Spleen (tissue), 11 donors: ENCODE results near the gene S100A6. TPM values are rescaled to one million over a fixed set of nuclear protein-coding genes. Genes with fewer than 3 reads are reported as not detected.
"Not testable (repeated sequence)": the region's sequence is repeated elsewhere in the genome, so short reads cannot be mapped to it uniquely, and the experiment has no call there.

Experiments
- DNase-seq: peaks from one replicate; pipeline ENCODE4 v3.0.0-alpha.2; 2020
- H3K27ac ChIP-seq, 8 donors: fragments of 200-600 bp; sonication (generic) in 7 of 8; 1 replicate in 4 of 8; 2 replicates in 4 of 8; pipeline versions ENCODE4 v1.5.0 to v1.8.0; 2016 to 2021; ENCODE audit warnings: inconsistent platforms in 4 of 8, mild to moderate bottlenecking in 4 of 8, moderate library complexity in 1 of 8
- H3K27me3 ChIP-seq, 7 donors: fragments of 200-600 bp; sonication (generic) in 6 of 7; replicated peaks in 1 of 7; 1 replicate in 4 of 7; 2 replicates in 3 of 7; pipeline versions ENCODE4 v1.5.0 to v1.8.0; 2016 to 2021; ENCODE audit warnings: inconsistent platforms in 3 of 7, mild to moderate bottlenecking in 1 of 7
- H3K36me3 ChIP-seq, 6 donors: fragments of 200-600 bp; sonication (generic) in 5 of 6; 1 replicate in 4 of 6; 2 replicates in 2 of 6; pipeline versions ENCODE4 v1.5.0 to v1.8.0; 2016 to 2021; ENCODE audit warnings: inconsistent platforms in 2 of 6
- H3K4me1 ChIP-seq, 6 donors: fragments of 200-600 bp; sonication (generic) in 5 of 6; 1 replicate in 3 of 6; 2 replicates in 3 of 6; pipeline versions ENCODE4 v1.5.0 to v1.8.0; 2016 to 2021; ENCODE audit warnings: inconsistent platforms in 3 of 6
- H3K4me3 ChIP-seq, 8 donors: fragments of 200-600 bp; sonication (generic) in 7 of 8; 1 replicate in 4 of 8; 2 replicates in 4 of 8; pipeline versions ENCODE4 v1.5.0 to v1.8.0; 2016 to 2021; ENCODE audit warnings: inconsistent platforms in 4 of 8, mild to moderate bottlenecking in 4 of 8, moderate library complexity in 2 of 8
- H3K9me3 ChIP-seq, 8 donors: fragments of 200-600 bp; sonication (generic) in 7 of 8; 1 replicate in 4 of 8; 2 replicates in 4 of 8; pipeline versions ENCODE4 v1.5.0 to v1.8.0; 2016 to 2021; ENCODE audit warnings: inconsistent platforms in 4 of 8
- POLR2A ChIP-seq, 3 donors: fragments of 450-650 bp; IDR thresholded peaks; one replicate each; pipeline ENCODE4 v1.5.1; 2017; ENCODE audit warnings: antibody characterized with exemption in 3 of 3, mild to moderate bottlenecking in 1 of 3
- POLR2AphosphoS5 ChIP-seq, 3 donors: sonication (generic); formaldehyde crosslinking; IDR thresholded peaks; one replicate each; pipeline ENCODE4 v1.5.1; 2017; ENCODE audit warnings: antibody characterized with exemption in 3 of 3
- WGBS, 5 donors: extraction: QIAGEN DNeasy Blood & Tissue Kit in 3 of 5; methylation state at CpG; one replicate each; pipeline versions ENCODE4 v1.1.5 to v1.1.7; 2013 to 2018; 5-methylcytosine and 5-hydroxymethylcytosine counted together
- intact Hi-C: fragments of 100-400 bp; cut with DNase I; formaldehyde crosslinking; loops from one replicate; pipeline ENCODE4 v1.15.0; 2023; ENCODE audit warnings: low total_unique reads
- polyA plus RNA-seq, 3 donors: library from polyadenylated mRNA; stranded (reverse); fragments of 200-250 nt; gene quantifications; one replicate each; pipeline ENCODE4 v1.2.1, GENCODE V29; 2013
- total RNA-seq, 7 donors: library from RNA; depleted of rRNA in 3 of 7; stranded (reverse); fragments of >200 nt in 3 of 7; fragmentation: NEBNext Ultra II Directional in 4 of 7; extraction: Animal tissue kit (Norgen Biotek cat#: 25700) in 4 of 7; gene quantifications; one replicate each; pipeline versions ENCODE4 v1.1.0 to v1.2.1, GENCODE V29; 2016 to 2021
- TF ChIP-seq, protein P1 (sequence below), 11 experiments: fragments of 200-600 bp in 7 of 11; fragments of 450-650 bp in 4 of 11; sonication (generic) in 4 of 11; IDR thresholded peaks in 8 of 11; conservative IDR thresholded peaks in 3 of 11; 1 replicate in 7 of 11; 2 replicates in 4 of 11; pipeline versions ENCODE4 v1.4.0 to v1.8.0; 2016 to 2021; ENCODE audit warnings: antibody characterized with exemption in 11 of 11, inconsistent platforms in 4 of 11, mild to moderate bottlenecking in 1 of 11
- donor health status: healthy with polysubstance abuse.
- donor health status: DM: no; HTN: no; CAD: no; lungs with moderate emphysema.
- donor health status: DM: no; HTN: no; CAD: no.
- donor health status: Bipolar disorder and iron deficiency.
- donor health status: healthy.
- donor health status: DM: no; HTN: no; CAD: no.
- donor health status: DM: yes; HTN: yes; CAD: no.

Gene S100A6
- total and polyA plus RNA-seq, 10 donors: 121 to 779 (median 226) TPM

DNA sequence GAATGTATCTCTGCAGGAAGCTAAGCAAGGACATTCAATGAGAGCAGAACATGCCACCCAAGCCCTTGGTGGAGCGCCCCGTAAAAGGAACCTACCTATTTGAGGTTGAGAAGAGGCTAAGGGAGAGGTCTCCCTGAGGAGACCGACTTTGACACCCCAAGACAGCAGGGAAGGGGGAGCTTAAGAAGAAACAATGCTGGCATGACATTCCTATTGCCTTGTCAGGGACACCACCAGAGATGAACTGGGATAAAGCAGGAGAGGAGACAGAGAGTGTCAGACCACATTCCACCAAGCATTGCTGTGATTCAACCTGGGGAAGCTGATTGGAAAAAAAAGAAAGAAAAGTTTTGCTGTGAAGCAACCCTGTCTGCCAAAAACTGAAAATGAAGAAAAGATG is 43.1 kb upstream of the S100A6 start:
- intact Hi-C loops: no loop called here
- 65 to 74% (median 67%) methylated on average over 3 of the region's 3 CpGs for WGBS, 5 donors
- H3K27ac ChIP-seq: peak overlapping the region in 1 of 8 donors; percentile 32
- H3K4me3 ChIP-seq: no peak overlapping the region
- H3K9me3 ChIP-seq: no peaks in the 10 kb centered on the region
- TF ChIP-seq POLR2A (IDR thresholded peaks at IDR 0.05) (no peak), POLR2AphosphoS5 (IDR thresholded peaks at IDR 0.05) (no peak)
- TF ChIP-seq, protein P1, sequence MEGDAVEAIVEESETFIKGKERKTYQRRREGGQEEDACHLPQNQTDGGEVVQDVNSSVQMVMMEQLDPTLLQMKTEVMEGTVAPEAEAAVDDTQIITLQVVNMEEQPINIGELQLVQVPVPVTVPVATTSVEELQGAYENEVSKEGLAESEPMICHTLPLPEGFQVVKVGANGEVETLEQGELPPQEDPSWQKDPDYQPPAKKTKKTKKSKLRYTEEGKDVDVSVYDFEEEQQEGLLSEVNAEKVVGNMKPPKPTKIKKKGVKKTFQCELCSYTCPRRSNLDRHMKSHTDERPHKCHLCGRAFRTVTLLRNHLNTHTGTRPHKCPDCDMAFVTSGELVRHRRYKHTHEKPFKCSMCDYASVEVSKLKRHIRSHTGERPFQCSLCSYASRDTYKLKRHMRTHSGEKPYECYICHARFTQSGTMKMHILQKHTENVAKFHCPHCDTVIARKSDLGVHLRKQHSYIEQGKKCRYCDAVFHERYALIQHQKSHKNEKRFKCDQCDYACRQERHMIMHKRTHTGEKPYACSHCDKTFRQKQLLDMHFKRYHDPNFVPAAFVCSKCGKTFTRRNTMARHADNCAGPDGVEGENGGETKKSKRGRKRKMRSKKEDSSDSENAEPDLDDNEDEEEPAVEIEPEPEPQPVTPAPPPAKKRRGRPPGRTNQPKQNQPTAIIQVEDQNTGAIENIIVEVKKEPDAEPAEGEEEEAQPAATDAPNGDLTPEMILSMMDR (IDR thresholded peaks at IDR 0.05 in 8 of 11, conservative IDR thresholded peaks at IDR 0.05 in 3 of 11): no peak
- no peaks in the 10 kb centered on the region for H3K36me3 ChIP-seq
- DNase-seq: peak; percentile 24
- H3K27me3 ChIP-seq: peaks cover 0 to 18% (median 0%) of the 10 kb centered on the region in 7 donors
- H3K4me1 ChIP-seq: peaks cover 0 to 12% (median 4%) of the 10 kb centered on the region in 6 donors

DNA sequence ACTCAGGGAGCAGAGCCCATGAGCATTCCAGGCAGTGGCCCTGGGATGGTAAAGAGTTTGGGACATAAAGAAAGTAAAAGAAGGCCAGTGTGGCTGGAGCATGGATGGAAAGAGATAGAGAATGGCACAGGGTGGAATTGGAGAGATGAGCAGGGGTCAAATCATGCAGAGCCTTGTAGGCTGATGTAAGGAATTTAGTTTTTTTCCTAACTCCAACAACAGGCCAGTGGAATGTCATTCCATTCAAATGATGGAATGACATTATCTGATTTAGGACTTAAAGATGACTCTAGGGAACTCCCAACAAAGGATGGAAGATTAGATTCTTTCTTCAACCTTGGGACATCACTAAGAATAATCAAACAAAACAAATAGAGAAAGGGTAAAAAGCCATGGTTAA is 42.7 kb upstream of the S100A6 start:
- Histone ChIP-seq H3K27me3 (peaks cover 0 to 18% (median 0%) of the 10 kb centered on the region in 7 donors), H3K27ac (peak overlapping the region in 3 of 8 donors; percentile 14 to 44 (median 32)), H3K4me1 (peaks cover 0 to 16% (median 5%) of the 10 kb centered on the region in 6 donors), H3K36me3 (no peaks in the 10 kb centered on the region), H3K4me3 (no peak overlapping the region), H3K9me3 (no peaks in the 10 kb centered on the region)
- TF ChIP-seq POLR2A (IDR thresholded peaks at IDR 0.05) (no peak), POLR2AphosphoS5 (IDR thresholded peaks at IDR 0.05) (no peak)
- TF ChIP-seq, protein P1 (IDR thresholded peaks at IDR 0.05 in 8 of 11, conservative IDR thresholded peaks at IDR 0.05 in 3 of 11): no peak
- intact Hi-C loops: no loop called here
- DNase-seq: peak; percentile 18

DNA sequence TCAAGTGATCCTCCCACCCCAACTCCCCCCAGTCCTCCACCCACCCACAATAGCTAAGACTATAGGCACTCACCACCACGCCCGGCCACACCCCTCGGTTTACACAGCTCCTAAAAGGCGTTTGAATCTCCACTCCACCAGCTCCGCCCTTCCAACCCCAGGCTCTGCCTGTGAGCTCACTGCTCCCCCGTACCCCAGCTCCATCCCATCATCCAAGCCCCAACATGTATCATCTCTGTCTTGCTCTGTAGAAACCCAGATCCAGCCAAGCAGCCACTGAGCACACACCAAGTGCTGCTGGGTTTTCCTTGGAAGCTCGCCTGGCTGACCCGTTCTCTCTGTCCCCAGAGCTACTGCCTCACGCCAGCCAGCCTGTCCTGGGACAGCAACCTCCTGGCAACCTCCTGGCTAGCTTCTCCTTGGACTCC is 41.8 kb upstream of the S100A6 start:
- peak; percentile 70 for DNase-seq
- Histone ChIP-seq H3K27me3 (peaks cover 0 to 18% (median 0%) of the 10 kb centered on the region in 7 donors), H3K4me3 (no peak overlapping the region), H3K9me3 (no peaks in the 10 kb centered on the region), H3K27ac (peak overlapping the region in 2 of 8 donors; percentile 14 to 32), H3K4me1 (peaks cover 2 to 25% (median 13%) of the 10 kb centered on the region in 6 donors), H3K36me3 (no peaks in the 10 kb centered on the region)
- TF ChIP-seq POLR2A (IDR thresholded peaks at IDR 0.05) (no peak), POLR2AphosphoS5 (IDR thresholded peaks at IDR 0.05) (no peak)
- TF ChIP-seq, protein P1 (IDR thresholded peaks at IDR 0.05 in 8 of 11, conservative IDR thresholded peaks at IDR 0.05 in 3 of 11): no peak
- 75 to 83% (median 76%) methylated on average over 9 of the region's 9 CpGs for WGBS, 5 donors
- intact Hi-C loops: no loop called here

DNA sequence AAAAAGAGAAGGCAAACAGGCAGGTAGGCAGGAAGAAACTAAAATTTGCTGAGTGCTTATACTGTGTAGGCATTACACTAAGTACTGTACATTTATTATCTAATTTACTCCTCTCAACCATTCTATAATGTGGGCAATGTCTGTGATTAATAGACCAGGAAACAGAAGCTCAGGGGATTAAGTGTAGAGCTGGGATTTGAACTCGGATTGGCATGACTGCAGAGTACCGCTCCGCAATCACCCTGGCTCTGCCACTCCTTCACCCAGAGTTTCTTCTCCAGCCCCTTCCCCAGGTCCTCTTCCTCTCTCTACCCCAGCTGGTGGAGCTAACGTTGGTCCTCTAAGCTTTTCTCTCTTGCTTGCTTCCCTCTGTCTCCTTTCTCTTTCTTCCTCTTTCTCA is 41.3 kb upstream of the S100A6 start:
- Histone ChIP-seq H3K9me3 (no peaks in the 10 kb centered on the region), H3K4me3 (no peak overlapping the region), H3K4me1 (peaks cover 7 to 30% (median 17%) of the 10 kb centered on the region in 6 donors), H3K27ac (no peak overlapping the region), H3K27me3 (peaks cover 0 to 18% (median 0%) of the 10 kb centered on the region in 7 donors), H3K36me3 (no peaks in the 10 kb centered on the region)
- intact Hi-C loops: no loop called here
- no peak for DNase-seq
- 38 to 62% (median 43%) methylated on average over 4 of the region's 4 CpGs for WGBS, 5 donors
- TF ChIP-seq POLR2AphosphoS5 (IDR thresholded peaks at IDR 0.05) (no peak), POLR2A (IDR thresholded peaks at IDR 0.05) (no peak)
- TF ChIP-seq, protein P1 (IDR thresholded peaks at IDR 0.05 in 8 of 11, conservative IDR thresholded peaks at IDR 0.05 in 3 of 11): no peak

DNA sequence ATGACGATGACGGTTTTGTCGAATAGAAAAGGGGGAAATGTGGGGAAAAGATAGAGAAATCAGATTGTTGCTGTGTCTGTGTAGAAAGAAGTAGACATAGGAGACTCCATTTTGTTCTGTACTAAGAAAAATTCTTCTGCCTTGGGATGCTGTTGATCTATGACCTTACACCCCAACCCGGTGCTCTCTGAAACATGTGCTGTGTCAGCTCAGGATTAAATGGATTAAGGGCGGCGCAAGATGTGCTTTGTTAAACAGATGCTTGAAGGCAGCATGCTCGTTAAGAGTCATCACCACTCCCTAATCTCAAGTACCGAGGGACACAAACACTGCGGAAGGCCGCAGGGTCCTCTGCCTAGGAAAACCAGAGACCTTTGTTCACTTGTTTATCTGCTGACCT is 39.7 kb upstream of the S100A6 start:
- H3K4me3 ChIP-seq, DNase-seq, H3K36me3 ChIP-seq, H3K9me3 ChIP-seq, H3K27ac ChIP-seq, intact Hi-C loops: not testable (repeated sequence)
- Histone ChIP-seq H3K27me3 (peaks cover 0 to 18% (median 0%) of the 10 kb centered on the region in 7 donors), H3K4me1 (peaks cover 8 to 37% (median 19%) of the 10 kb centered on the region in 6 donors)
- 79 to 84% (median 80%) methylated on average over 9 to 10 of the region's 10 CpGs for WGBS, 5 donors

DNA sequence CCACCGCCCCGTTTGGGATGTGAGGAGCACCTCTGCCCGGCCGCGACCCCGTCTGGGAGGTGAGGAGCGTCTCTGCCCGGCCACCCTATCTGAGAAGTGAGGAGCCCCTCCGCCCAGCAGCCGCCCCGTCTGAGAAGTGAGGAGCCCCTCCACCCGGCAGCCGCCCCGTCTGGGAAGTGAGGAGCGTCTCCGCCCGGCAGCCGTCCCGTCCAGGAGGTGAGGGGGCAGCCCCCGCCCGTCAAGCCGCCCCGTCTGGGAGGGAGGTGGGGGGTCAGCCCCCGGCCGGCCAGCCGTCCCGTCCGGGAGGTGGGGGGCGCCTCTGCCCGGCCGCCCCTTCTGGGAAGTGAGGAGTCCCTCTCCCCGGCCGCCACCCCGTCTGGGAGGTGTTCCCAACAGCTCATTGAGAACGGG is 39.3 kb upstream of the S100A6 start:
- DNase-seq: peak; percentile 62
- 88 to 95% (median 93%) methylated on average over 16 to 35 of the region's 35 CpGs for WGBS, 5 donors
- Histone ChIP-seq H3K27me3 (peaks cover 0 to 18% (median 0%) of the 10 kb centered on the region in 7 donors), H3K4me1 (peaks cover 8 to 37% (median 19%) of the 10 kb centered on the region in 6 donors)
- H3K27ac ChIP-seq, H3K9me3 ChIP-seq, intact Hi-C loops, H3K36me3 ChIP-seq, H3K4me3 ChIP-seq: not testable (repeated sequence)
